HG02610 (cell line): ENCODE measurements around the gene TPCN1.

Experiments
- ATAC-seq: cut with Tn5 transposase; IDR thresholded peaks from one replicate; pipeline ENCODE4 v1.9.1; 2021; ENCODE audit warnings: mild to moderate bottlenecking, moderate library complexity; ENCODE audit not compliant: unreplicated experiment

TPCN1 gene

GRCh38 chr12:113221181-113221996 is at the start of gene TPCN1:
Gene TPCN1 (plus strand): TSS chr12:113221464. CDS start chr12:113226853, 5,389 bp downstream.
- peak; percentile 91 for ATAC-seq

DNA sequence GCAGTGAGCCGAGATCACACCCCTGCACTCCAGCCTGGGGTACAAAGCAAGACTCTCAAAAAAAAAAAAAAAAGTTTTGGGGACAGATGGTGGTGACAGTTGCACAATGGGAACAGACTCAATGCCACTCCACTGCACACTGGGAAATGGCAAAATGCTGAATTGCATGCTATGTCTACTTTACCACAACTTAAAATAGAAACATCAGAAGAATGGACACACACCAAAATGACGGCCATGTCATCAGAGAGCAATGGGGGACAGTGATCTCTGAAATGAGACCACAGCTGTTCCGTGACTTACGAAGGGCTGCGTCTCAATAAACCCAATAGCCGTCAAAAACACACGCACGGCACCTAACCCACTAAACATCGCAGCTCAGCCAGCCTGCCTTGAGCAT is 49.7 kb upstream of the TPCN1 start:
- ATAC-seq = no peak

GRCh38 chr12:113172185-113172584 is 49.1 kb upstream of the TPCN1 start:
- no peak for ATAC-seq

GRCh38 chr12:113173081-113173698 is 48.1 kb upstream of the TPCN1 start:
- ATAC-seq = no peak

GRCh38 chr12:113174461-113175384 is 46.5 kb upstream of the TPCN1 start:
- ATAC-seq = no peak

- no peak for ATAC-seq
Measured at GRCh38 chr12:113179023-113179422, 42.2 kb upstream of the TPCN1 start.

- no peak for ATAC-seq
Measured at GRCh38 chr12:113180333-113180732, 40.9 kb upstream of the TPCN1 start.

- no peak for ATAC-seq
Measured at GRCh38 chr12:113181975-113182374, 39.3 kb upstream of the TPCN1 start.

GRCh38 chr12:113183030-113183589 is 38.2 kb upstream of the TPCN1 start:
- no peak for ATAC-seq

DNA sequence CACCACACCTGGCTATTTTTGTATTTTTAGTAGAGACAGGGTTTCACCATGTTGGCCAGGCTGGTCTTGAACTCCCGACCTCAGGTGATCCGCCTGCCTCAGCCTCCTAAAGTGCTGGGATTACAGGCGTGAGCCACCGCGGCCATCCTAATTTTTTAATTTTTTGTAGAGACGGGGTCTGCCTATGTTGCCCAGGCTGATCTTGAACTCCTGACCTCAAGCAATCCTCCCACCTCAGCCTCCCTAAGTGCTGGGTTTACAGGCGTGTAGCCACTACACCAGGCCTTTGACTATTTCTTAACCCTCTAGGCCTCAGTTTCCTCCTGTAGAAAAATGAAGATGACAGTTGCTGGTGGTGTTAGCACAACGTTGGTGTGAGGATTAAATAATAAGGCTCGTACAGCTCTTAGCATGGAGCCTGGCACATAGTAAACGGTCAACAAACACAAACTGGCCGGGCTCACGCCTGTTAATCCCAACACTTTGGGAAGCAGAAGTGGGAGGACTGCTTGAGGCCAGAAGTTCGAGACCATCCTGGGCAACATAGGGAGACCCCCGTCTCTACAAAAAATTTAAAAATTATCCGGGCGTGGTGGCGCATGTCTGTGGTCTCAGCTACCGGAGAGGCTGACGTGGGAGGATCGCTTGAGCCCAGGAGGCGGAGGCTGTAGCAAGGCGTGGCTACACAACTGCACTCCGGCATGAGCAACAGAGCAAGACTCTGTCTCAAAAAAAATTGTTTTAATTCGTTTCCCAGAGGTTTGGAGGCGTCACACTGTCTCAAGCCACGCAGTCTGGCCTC is 37.0 kb upstream of the TPCN1 start:
- ATAC-seq = peak; percentile 47

DNA sequence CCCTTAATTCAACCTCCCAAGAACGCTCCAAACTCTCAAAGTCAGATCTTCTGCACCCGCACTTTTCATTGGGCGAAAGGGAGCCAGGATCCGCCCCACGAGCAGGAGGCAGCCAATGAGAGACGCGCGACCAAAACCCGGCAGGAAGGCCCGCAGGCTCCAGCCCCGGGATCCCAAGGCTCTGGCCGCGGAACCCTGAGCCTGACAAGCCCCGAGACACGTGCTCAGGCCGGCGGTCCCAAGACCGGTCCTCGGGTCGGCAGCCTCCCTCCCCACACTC is 36.4 kb upstream of the TPCN1 start:
- ATAC-seq = peak; percentile 78

DNA sequence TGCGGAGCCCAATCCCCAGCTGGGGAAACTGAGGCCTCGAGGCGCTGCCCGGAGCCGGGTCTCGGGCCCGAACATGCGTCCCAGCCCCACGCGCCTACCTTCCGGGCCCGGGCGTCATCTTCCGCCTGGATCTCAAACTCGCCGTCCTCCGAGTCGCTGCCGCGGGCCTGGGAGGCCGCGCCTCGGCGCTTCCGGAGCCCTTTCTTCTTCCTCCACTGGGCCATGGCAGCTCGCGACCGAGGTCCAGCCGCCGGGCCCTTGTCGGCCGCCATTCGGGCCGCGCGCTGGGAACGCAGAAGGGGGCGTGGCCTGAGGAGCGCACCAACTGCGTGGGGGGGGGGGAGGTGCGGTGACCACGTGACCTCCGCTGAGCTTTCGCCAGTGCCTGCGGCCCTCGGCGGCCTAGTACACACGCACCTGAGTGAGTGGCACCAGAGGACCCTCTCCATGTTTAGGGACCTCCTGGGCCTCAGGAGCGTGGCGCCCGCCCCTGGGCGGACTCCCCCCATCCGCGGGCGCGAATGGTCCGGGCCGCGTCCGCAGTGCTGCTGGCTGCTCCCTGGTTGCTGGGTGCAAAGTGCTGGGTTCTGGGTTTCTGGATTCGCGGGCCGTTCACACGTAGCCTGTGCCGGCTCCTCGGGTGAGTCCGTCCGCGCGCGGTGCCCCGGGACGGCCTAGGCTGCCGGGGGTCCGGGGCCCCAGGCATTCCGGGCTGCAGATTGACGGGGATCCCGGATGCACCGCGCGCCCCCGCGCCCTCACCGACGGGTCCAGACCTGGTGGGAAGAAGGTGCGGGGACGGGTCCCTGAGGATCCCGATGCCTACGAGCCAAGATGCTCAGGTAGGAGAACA is 35.9 kb upstream of the TPCN1 start, which contains the start of the genes DDX54 and RITA1:
Gene DDX54 (minus strand): TSS at position 299 of the 853 bp plus-strand sequence. CDS start 27 bp downstream, at position 272.
Gene RITA1 (plus strand): TSS at position 542 of the 853 bp plus-strand sequence. CDS start 1,026 bp downstream, outside the sequence.
- peak; percentile 50 for ATAC-seq

- no peak for ATAC-seq
Measured at GRCh38 chr12:113186033-113186365, 35.3 kb upstream of the TPCN1 start.

GRCh38 chr12:113186666-113187325 is 34.5 kb upstream of the TPCN1 start:
- no peak for ATAC-seq

- no peak for ATAC-seq
Measured at GRCh38 chr12:113189361-113189760, 31.9 kb upstream of the TPCN1 start.

DNA sequence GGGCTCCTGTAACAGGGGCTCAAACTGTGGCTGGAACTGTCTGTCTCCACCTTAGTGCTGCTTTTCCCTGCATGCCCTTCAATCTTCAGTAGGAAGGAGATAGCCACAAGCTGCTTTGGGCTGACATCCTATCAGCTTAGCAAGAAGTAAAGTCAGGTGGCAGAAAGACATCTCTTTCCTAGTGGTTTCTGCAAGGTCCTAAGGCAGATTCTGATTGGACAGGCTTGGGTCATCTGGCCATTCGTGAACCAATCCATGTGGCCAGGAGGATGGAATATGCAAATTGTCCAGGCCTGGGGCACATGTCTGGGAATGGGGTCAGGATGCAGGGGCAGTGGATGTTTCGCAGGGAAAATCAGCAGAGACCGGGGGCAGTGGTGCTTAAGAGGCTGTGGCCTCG is 30.5 kb upstream of the TPCN1 start:
- no peak for ATAC-seq

GRCh38 chr12:113191227-113191626 is 30.0 kb upstream of the TPCN1 start:
- ATAC-seq = no peak

DNA sequence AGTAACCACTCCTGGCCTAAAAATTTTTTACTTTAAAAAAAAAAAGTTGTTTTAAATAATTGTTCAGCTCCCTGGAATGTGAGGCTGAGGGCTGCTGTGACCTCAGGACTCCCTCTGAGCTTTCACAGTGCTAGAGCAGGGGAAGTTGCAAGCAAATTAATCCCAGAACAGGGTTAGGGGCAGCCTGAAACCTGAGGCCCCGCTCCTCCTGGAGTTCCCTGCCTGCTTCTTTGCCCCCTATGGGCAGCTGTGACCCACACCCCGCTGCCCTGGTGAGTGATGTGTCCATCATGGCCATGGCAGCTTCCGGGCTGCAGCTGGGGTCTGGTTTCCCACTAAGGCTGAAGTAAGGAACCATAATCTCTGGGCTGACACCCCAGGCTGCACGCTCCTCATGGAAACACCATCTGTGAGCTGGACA is 26.3 kb upstream of the TPCN1 start:
- no peak for ATAC-seq

DNA sequence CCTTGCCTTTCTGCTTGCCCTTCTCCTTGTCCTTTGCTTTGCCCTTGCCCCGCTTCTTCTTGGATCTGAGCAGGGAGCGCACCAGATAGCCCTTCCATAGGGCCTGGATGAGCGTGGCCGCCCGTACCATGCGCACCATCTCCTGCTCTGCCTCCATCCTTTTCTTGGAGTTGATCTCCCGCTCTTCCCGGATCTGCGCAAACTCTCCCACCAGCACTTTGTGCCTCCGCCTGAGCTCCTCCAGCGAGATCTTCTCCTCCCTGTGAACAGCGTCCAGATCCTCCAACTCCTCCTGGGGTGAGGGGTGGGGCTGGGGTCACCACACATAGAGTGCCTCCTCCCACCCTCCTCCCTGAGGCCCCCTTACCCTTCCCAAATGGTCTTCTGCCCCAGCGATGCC is 25.7 kb upstream of the TPCN1 start:
- no peak for ATAC-seq
